Ishikawa (cell line): ENCODE results near the gene GRHPR.

ENCODE experiments used
- FOXM1 ChIP-seq: IDR thresholded peaks from 2 replicates; pipeline ENCODE4 v1.6.1; 2012; ENCODE audit warnings: low read depth, borderline replicate concordance
- REST ChIP-seq: IDR thresholded peaks from 2 replicates; pipeline ENCODE4 v1.6.1; 2012; ENCODE audit warnings: low read depth, mild to moderate bottlenecking

GRCh38 chr9:37424686-37425297 lies 2.3 kb downstream of the GRHPR start:
- TF ChIP-seq REST = no peak
- no peak for TF ChIP-seq FOXM1
